Lower leg skin (tissue), 3 donors: ENCODE results near the gene CCT8L2.
"Not testable (repeated sequence)": the region's sequence is repeated elsewhere in the genome, so short reads cannot be mapped to it uniquely, and the experiment has no call there.

ENCODE experiments used
- POLR2A ChIP-seq, 2 donors: fragments of 450-650 bp; IDR thresholded peaks; one replicate each; pipeline ENCODE4 v1.6.1; 2016 to 2017; ENCODE audit warnings: antibody characterized with exemption in 2 of 2, mild to moderate bottlenecking in 1 of 2, moderate library complexity in 1 of 2
- TF ChIP-seq, protein P1 (sequence below), 3 donors: fragments of 450-650 bp; IDR thresholded peaks; one replicate each; pipeline ENCODE4 v1.5.1; 2016; ENCODE audit warnings: antibody characterized with exemption in 3 of 3, mild to moderate bottlenecking in 3 of 3, moderate library complexity in 2 of 3

- TF ChIP-seq POLR2A (IDR thresholded peaks at IDR 0.05), result not testable (repeated sequence)
- TF ChIP-seq, protein P1, sequence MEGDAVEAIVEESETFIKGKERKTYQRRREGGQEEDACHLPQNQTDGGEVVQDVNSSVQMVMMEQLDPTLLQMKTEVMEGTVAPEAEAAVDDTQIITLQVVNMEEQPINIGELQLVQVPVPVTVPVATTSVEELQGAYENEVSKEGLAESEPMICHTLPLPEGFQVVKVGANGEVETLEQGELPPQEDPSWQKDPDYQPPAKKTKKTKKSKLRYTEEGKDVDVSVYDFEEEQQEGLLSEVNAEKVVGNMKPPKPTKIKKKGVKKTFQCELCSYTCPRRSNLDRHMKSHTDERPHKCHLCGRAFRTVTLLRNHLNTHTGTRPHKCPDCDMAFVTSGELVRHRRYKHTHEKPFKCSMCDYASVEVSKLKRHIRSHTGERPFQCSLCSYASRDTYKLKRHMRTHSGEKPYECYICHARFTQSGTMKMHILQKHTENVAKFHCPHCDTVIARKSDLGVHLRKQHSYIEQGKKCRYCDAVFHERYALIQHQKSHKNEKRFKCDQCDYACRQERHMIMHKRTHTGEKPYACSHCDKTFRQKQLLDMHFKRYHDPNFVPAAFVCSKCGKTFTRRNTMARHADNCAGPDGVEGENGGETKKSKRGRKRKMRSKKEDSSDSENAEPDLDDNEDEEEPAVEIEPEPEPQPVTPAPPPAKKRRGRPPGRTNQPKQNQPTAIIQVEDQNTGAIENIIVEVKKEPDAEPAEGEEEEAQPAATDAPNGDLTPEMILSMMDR (IDR thresholded peaks at IDR 0.05), result not testable (repeated sequence)
Observed at GRCh38 chr22:16558376-16558945, 34.1 kb downstream of the CCT8L2 start.
